Esophagus (tissue), 2 donors: ENCODE measurements around the gene FBXO41. TPM values are rescaled to one million over a fixed set of nuclear protein-coding genes. Genes with fewer than 3 reads are reported as not detected.

Source experiments
- H3K27ac ChIP-seq, 2 donors: one replicate each; pipeline ENCODE4 v1.5.1; 2013; ENCODE audit warnings: low read depth in 2 of 2, mild to moderate bottlenecking in 2 of 2, inconsistent platforms in 1 of 2, low read length in 1 of 2, moderate library complexity in 1 of 2
- H3K27me3 ChIP-seq, 2 donors: one replicate each; pipeline ENCODE4 v1.6.1; 2013; ENCODE audit warnings: low read length in 2 of 2, control low read depth in 1 of 2, mild to moderate bottlenecking in 1 of 2; ENCODE audit not compliant: insufficient read depth in 2 of 2, control insufficient read depth in 1 of 2
- H3K36me3 ChIP-seq, 2 donors: one replicate each; pipeline ENCODE4 v1.6.1; 2013; ENCODE audit warnings: low read length in 1 of 2; ENCODE audit not compliant: control insufficient read depth in 2 of 2, insufficient read depth in 2 of 2
- H3K4me1 ChIP-seq, 2 donors: one replicate each; pipeline ENCODE4 v1.6.1; 2013; ENCODE audit warnings: low read length in 1 of 2; ENCODE audit not compliant: control insufficient read depth in 2 of 2, insufficient read depth in 2 of 2
- H3K4me3 ChIP-seq, 2 donors: one replicate each; pipeline ENCODE4 v1.5.1; 2013; ENCODE audit warnings: low read length in 2 of 2, mild to moderate bottlenecking in 2 of 2, low read depth in 1 of 2, moderate library complexity in 1 of 2
- H3K9me3 ChIP-seq, 2 donors: one replicate each; pipeline ENCODE4 v1.6.1; 2013; ENCODE audit warnings: mild to moderate bottlenecking in 2 of 2, low read depth in 1 of 2, low read length in 1 of 2, moderate library complexity in 1 of 2; ENCODE audit not compliant: control insufficient read depth in 2 of 2, insufficient read depth in 1 of 2
- WGBS, 2 donors: extraction: QIAGEN DNeasy Blood & Tissue Kit; methylation state at CpG; one replicate each; pipeline ENCODE4 v1.1.7; 2013; 5-methylcytosine and 5-hydroxymethylcytosine counted together
- polyA plus RNA-seq, 2 donors: library from polyadenylated mRNA; stranded (reverse); fragments of 200-250 nt; gene quantifications; one replicate each; pipeline ENCODE4 v1.2.3, GENCODE V29; 2013
- donor health status: healthy with polysubstance abuse.
- donor health status: Bipolar disorder and iron deficiency.

FBXO41 gene
- polyA plus RNA-seq, 2 donors, result 0.72 to 0.92 TPM

DNA sequence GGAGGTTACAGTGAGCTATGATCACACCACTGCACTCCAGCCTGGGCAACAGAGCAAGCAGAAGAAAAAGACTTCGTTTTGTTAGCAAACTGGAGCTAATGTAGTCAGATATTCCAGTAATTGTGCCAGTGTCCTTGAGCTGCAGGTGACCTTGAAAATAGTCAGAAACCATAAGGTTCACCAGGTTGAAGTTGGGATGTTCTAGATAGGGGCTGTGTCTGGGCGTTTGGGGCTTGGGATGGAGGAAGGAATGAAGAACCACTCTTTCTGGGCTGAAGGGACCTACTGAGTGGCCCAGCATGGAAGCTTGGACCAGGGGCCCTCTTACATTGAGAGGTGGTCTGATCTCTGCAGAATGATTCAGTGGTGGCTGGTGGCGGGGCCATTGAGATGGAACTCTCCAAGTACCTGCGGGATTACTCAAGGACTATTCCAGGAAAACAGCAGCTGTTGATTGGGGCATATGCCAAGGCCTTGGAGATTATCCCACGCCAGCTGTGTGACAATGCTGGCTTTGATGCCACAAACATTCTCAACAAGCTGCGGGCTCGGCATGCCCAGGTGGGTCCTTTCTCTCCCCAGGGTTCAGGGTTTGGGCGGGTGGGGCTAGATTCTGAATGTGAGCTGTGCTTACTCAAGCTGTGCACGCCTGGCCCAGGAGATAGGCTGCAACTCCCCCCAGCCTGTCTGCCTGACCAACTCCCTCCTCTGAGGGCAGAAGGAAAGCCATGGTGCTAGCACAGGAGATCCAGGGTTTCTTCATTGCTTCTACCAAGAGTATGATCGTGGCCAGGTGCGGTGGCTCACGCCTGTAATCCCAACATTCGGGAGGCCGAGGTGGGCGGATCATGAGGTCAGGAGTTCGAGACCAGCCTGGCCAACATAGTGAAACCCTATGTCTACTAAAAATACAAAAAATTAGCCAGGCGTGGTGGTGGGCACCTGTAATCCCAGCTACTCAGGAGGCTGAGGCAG, 33.1 kb downstream of the FBXO41 start:
- Histone ChIP-seq H3K4me3 (no peak overlapping the region), H3K4me1 (peaks cover 0 to 2% of the 10 kb centered on the region in 2 donors), H3K9me3 (no peaks in the 10 kb centered on the region), H3K27ac (no peak overlapping the region), H3K36me3 (peaks cover 23 to 49% of the 10 kb centered on the region in 2 donors), H3K27me3 (no peaks in the 10 kb centered on the region)
- 82 to 88% methylated on average over 17 of the region's 17 CpGs for WGBS, 2 donors

DNA sequence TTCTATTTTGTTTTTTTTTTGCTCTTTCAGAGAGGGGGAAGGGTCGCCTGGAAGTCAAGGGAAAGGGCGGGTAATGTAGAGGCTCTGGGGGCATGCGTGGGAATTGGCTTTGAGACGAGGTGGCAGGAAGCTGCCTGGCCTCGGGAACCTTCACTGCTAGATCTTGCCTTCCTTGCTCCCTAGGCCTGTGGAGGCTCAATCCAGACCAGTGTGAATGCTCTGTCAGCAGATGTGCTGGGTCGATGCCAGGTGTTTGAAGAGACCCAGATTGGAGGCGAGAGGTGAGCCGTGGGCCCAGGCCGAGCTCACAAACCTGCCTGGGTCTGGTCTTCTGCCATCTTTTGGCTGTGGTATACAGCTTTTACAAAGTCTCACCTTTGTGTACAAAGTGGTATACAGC, 34.6 kb downstream of the FBXO41 start:
- Histone ChIP-seq H3K27me3 (no peaks in the 10 kb centered on the region), H3K4me3 (no peak overlapping the region), H3K27ac (no peak overlapping the region), H3K4me1 (no peaks in the 10 kb centered on the region), H3K9me3 (no peaks in the 10 kb centered on the region), H3K36me3 (peaks cover 27 to 53% of the 10 kb centered on the region in 2 donors)
- whole genome bisulfite sequencing, 2 donors, result 83 to 87% methylated on average over 9 of the region's 9 CpGs

DNA sequence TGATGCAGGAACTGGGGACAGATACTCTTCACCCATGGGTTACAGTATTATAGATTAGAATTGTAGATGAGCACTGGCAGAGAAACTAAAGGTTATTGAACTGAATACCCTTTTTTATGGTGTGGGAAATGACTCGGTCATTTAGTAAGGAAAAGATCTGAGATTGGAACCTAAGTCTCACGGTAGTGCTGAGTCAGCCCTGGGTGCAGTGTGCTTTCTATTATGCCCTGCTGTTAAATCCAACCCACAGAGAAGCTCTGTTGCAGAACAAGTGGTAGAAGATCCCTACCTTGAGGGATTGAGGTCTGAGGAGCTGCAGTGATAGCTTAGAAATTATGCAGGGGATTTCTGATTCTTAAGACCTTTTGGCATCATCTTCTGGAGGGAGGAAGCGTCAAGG, 37.4 kb downstream of the FBXO41 start:
- H3K4me1 ChIP-seq, result peaks cover 0 to 2% of the 10 kb centered on the region in 2 donors
- H3K36me3 ChIP-seq, result peaks cover 23 to 39% of the 10 kb centered on the region in 2 donors
- no peaks in the 10 kb centered on the region for H3K27me3 ChIP-seq
- 80 to 85% methylated on average over 3 of the region's 3 CpGs for WGBS, 2 donors
- H3K9me3 ChIP-seq, result no peaks in the 10 kb centered on the region
- no peak overlapping the region for H3K27ac ChIP-seq
- no peak overlapping the region for H3K4me3 ChIP-seq

DNA sequence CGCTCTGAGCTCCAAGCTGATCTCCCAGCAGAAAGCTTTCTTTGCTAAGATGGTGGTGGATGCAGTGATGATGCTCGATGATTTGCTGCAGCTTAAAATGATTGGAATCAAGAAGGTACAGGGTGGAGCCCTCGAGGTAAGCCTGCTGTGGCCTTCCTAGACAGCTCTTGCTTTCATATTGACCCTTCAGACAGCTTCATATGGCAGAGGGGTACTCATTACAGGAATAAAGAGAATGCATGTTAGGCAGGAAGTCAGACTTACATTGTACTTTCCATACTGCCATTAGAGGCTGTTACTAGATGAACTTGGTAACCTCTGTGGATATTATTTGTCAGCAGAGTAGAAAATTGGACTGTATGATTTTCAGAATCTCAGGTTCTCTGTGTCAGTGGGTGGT, 39.7 kb downstream of the FBXO41 start:
- peaks cover 0 to 2% of the 10 kb centered on the region in 2 donors for H3K4me1 ChIP-seq
- 74 to 80% methylated on average over 3 of the region's 3 CpGs for WGBS, 2 donors

DNA sequence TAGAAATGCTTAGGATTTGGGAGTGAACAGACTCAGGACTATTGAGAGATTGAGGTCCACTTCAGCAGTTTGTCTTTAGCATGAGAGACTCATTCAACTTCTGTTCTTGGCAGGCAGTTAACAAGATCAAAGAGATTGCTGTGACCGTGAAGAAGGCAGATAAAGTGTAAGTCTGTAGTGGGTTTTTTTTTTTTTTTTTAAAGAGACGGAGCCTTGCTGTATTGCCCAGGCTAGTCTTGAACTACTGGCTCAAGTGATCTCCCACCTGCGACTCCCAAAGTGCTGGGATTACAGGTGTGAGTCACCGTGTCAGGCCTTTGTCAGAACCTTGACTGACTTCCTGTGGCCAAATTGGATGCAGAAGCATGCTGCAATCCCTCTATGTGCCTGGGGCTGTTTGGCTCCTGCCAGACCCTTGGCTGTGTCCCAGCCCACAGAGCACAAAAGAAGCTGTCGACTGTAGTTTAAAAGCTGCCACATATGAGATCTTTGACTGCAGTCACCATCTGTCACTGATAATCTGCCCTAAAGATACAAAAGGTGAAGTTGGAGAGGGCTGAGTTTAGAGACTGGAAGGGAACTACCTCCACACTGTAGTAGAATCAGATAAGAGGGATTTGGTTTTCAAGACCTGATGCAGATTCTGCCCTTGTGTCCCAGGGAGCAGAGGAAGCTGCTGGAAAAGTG, 40.3 kb downstream of the FBXO41 start:
- H3K4me1 ChIP-seq, result peaks cover 0 to 2% of the 10 kb centered on the region in 2 donors
- no peak overlapping the region for H3K27ac ChIP-seq
- H3K36me3 ChIP-seq, result peaks cover 23 to 27% of the 10 kb centered on the region in 2 donors
- WGBS, 2 donors, result 33 to 51% methylated on average over 5 of the region's 5 CpGs
- no peaks in the 10 kb centered on the region for H3K27me3 ChIP-seq
- H3K9me3 ChIP-seq, result no peaks in the 10 kb centered on the region
- no peak overlapping the region for H3K4me3 ChIP-seq

More for the DNA sequence above, 39.7 kb downstream of the FBXO41 start:
- Histone ChIP-seq H3K4me3 (no peak overlapping the region), H3K27ac (no peak overlapping the region), H3K36me3 (peaks cover 21 to 27% of the 10 kb centered on the region in 2 donors), H3K9me3 (no peaks in the 10 kb centered on the region), H3K27me3 (no peaks in the 10 kb centered on the region)

DNA sequence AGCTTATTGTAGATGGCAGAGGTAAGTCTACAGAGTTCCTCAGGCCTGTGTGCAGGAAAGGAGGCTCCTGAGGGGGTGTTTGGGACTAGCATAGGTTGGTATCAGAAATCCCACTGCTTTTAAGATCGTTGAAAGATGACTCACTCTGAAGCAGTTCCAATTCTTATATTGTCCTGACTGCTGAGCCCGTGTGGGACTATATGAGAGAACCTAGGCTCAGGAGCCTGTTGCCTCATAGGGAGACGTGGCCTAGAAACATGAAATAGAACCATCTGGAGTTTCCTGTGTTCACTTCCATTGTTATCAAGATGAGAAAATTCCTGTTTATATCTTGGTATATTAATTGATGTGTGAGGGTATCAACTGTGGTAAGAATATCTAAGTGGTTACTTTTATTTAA, 44.5 kb downstream of the FBXO41 start:
- no peak overlapping the region for H3K27ac ChIP-seq
- H3K4me3 ChIP-seq, result no peak overlapping the region
- no peaks in the 10 kb centered on the region for H3K9me3 ChIP-seq
- WGBS, 2 donors, result 35 to 51% methylated on average over 3 of the region's 3 CpGs
- peaks cover 9 to 12% of the 10 kb centered on the region in 2 donors for H3K36me3 ChIP-seq
- peaks cover 2 to 4% of the 10 kb centered on the region in 2 donors for H3K4me1 ChIP-seq
- H3K27me3 ChIP-seq, result no peaks in the 10 kb centered on the region

DNA sequence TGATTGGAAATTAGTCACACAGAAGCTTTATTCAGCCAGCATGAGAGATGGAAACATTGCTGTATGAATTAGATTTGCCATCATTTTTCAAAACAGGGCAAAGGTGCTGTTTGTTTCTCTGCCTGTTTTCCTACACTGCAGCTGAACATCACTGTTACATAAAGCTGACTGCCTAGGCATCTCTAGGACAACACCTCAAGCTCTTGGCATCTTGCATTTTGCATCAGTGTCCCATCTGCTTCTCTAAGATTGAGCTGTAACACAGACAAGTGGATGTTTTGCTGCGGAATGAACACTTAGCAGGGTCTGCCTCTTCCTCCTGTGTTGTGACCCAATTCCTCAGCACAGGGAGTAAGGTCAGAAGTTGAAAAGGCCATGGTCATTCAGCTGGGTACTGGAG, 45.3 kb downstream of the FBXO41 start:
- Histone ChIP-seq H3K9me3 (no peaks in the 10 kb centered on the region), H3K36me3 (peaks cover 7 to 9% of the 10 kb centered on the region in 2 donors), H3K4me1 (peaks cover 0 to 4% of the 10 kb centered on the region in 2 donors), H3K4me3 (no peak overlapping the region), H3K27me3 (no peaks in the 10 kb centered on the region), H3K27ac (no peak overlapping the region)
- 84 to 92% methylated on average over 1 of the region's 1 CpG for WGBS, 2 donors

DNA sequence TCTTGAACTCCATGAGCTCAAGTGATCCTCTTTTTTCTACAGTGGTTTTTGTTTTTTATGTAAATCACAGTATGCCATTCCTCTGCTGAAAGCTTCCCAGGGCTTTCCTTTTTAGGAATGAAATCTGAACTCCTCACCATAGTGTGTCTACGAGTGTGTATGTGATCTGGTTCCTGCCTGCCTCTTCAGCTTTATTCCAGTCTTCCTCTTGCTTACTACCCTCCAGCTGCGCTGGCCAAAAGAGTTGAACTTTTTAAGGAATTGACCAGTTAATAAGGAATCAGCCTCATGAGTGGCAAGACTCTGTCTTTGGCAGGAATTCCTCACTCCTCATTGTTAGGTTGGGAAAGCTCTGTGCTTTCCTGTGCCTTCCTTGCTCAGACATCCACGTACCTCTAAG, 46.1 kb downstream of the FBXO41 start:
- peaks cover 7 to 9% of the 10 kb centered on the region in 2 donors for H3K36me3 ChIP-seq
- peaks cover 0 to 4% of the 10 kb centered on the region in 2 donors for H3K4me1 ChIP-seq
- WGBS, 2 donors, result 74 to 83% methylated on average over 3 of the region's 3 CpGs

DNA sequence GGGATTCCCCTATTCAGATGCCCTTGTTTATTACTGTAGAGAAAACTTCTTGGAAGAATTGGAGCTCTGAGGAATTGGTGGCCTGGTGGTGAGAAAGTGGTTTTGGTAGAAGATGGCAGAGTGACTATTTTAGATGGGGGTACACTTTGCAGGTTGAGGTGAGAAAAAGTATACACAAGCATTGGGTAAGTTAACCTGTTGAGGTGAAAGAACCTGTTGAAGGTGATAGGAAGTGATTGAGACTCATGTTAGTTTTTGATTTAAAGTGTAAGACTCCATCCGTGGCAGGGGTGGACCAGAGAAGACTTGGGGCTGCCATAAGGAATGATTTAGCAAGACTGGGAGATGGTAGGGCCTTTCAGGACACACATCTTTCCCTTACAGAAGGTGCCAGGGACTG, 47.1 kb downstream of the FBXO41 start:
- no peaks in the 10 kb centered on the region for H3K9me3 ChIP-seq
- 48 to 56% methylated on average over 1 of the region's 1 CpG for WGBS, 2 donors
- peaks cover 6 to 7% of the 10 kb centered on the region in 2 donors for H3K36me3 ChIP-seq
- peaks cover 0 to 6% of the 10 kb centered on the region in 2 donors for H3K4me1 ChIP-seq
- no peaks in the 10 kb centered on the region for H3K27me3 ChIP-seq
- no peak overlapping the region for H3K27ac ChIP-seq
- H3K4me3 ChIP-seq, result no peak overlapping the region

More for the DNA sequence above, 46.1 kb downstream of the FBXO41 start:
- Histone ChIP-seq H3K9me3 (no peaks in the 10 kb centered on the region), H3K27ac (no peak overlapping the region), H3K4me3 (no peak overlapping the region), H3K27me3 (no peaks in the 10 kb centered on the region)
